NCI-H1048 (cell line): ENCODE results near the gene CGNL1.

Source experiments
- DNase-seq: peaks from one replicate; lab custom pipeline; 2025; lab: John Stamatoyannopoulos, UW

CGNL1 gene

GRCh38 chr15:57460208-57460816, 84.0 kb downstream of the CGNL1 start:
- DNase-seq: no peak

GRCh38 chr15:57461541-57461940, 85.2 kb downstream of the CGNL1 start:
- DNase-seq: no peak

DNA sequence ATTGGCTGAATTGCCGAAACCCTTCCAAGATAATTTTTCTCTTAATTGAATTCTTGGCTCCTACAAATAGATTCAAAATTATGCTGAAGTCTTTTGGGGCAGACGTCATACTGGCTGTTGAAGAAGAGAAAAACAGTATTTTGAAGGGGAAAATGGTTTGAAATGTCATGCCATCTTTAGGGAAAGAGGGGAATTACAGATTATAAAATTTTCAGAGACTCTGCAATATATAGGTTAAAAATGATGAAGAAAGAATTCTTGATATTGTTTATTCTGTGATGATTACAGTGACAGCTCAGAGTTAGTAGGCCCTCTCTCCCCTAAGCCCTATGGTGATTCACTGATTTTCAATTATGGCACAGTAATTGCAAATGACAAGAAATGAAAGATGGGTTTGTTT, 86.1 kb downstream of the CGNL1 start:
- DNase-seq: no peak

GRCh38 chr15:57463360-57463759, 87.1 kb downstream of the CGNL1 start:
- no peak for DNase-seq

DNA sequence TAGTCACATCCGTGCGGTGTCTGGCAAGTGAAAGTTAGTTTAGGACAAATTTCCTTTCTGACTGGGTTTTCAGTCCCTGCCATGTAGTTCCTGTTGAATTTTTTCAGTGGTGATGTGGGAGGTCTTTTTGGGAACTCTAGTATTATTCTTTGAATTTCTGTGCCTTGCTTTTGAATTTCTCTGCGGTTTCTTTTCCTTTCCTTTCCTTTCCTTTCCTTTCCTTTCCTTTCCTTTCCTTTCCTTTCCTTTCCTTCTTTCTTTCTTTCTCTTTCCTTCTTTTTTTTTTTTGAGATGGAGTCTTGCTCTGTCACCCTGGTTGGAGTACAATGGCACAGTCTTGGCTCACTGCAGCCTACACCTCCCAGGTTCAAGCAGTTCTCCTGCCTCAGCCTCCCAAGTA, 88.2 kb downstream of the CGNL1 start:
- no peak for DNase-seq

DNA sequence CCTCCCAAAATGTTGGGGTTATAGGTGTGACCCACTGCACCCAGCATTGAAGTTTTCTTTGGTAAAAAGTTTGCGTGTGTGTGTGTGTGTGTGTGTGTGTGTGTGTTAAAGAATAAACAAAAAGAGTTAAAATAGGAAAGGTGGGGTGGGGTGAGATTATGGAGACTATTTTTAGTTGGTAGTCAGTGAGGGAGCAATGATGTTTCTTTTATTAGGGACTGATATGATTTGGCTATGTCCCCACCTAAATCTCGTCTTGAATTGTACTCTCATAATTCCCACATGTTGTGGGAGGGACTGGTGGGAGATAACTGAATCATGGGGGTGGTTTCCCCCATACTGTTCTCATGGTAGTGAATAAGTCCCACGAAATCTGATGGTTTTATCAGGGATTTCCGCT, 92.2 kb downstream of the CGNL1 start:
- DNase-seq: no peak

DNA sequence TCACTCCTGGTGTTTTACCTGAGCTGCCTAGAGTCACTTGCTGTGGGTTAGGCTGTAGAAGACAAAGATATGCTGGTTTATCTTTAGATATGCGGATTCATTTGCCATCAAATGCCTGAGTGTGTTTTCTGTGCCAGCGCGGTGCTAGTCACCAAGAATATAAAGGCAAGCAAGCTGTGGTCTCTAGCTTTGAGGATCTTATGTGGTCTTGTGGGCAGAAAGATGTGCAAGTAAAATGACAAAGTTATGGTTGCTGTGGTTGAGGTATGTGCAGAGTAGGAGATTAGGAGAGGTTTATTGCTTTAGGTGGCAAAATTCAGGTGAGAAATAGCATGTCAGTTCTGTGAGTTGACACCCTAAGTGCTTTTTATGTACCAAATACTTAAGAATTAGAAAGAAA, 94.2 kb downstream of the CGNL1 start:
- DNase-seq: no peak

- DNase-seq: no peak
Observed at GRCh38 chr15:57472861-57473260, 96.6 kb downstream of the CGNL1 start.

- DNase-seq: no peak
Observed at GRCh38 chr15:57476533-57476975, 100.2 kb downstream of the CGNL1 start.

- no peak for DNase-seq
Observed at GRCh38 chr15:57477736-57478522, 101.6 kb downstream of the CGNL1 start.

- no peak for DNase-seq
Observed at GRCh38 chr15:57479005-57479404, 102.7 kb downstream of the CGNL1 start.

DNA sequence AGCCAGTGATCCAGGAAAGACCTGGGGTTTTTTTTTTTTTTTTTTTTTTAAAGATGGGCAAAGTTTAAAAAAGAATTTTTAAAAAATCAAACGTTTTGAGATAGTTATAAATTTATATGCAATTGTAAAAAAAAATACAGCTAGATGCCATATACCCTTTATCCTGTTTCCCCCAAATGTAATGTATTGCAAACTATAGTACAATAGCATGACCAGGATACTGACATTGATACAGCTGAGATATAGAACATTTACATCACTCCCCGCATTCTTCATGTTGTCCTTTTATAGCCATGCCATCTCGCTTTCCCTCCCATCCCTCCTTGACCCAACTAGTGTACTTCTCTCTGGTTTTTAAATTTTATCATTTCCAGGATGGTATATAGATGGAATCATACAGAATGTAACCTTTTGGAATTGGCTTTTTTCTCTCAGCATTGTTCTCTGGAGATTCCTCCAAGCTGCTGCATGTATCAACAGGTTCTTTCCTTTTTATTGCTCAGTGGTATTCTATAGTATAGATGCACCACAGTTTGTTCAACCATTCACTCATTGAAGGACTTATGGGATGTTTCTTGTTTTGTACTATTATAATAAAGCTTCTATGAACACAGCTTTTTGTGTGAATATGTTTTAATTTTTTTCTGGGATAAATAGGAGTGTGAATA, 104.9 kb downstream of the CGNL1 start:
- DNase-seq: no peak

DNA sequence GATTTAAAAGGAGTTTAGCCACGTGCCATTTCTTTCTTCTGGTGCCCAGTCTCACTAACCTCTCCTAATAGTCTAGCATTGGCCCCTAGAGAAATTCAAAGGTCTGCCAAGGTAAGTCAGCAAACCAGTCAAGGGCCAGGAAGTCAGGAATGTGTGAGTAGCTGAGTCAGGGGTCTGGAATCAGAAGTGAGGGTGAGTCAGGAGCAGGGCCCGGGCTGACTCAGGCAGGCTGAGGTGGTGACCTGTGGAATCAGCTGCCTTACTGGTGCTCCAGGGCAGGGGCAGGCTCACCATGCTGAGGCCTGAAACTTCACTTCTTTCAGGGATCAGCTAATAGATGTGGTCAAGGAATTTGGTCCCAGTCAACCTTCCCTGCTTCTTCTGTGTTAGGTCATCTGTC, 109.6 kb downstream of the CGNL1 start:
- no peak for DNase-seq

DNA sequence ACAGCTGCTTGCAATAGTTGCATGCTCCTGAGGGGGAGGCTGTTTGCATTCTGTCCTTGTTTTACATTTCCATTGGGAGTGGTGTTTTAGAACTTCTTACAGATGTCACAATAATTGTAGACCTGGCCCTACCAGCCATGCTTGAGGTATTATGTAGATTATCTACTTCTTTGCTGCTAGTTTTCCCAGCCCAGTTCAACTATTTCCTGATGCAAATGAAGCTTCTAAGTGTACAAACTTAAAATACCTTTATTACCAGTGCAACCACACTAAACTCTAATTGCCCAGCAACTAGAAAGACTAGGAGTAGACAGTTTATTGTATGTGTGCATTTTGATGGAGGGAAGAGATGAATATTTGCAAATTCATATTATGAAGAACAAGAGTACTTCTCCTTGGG, 110.5 kb downstream of the CGNL1 start:
- no peak for DNase-seq

DNA sequence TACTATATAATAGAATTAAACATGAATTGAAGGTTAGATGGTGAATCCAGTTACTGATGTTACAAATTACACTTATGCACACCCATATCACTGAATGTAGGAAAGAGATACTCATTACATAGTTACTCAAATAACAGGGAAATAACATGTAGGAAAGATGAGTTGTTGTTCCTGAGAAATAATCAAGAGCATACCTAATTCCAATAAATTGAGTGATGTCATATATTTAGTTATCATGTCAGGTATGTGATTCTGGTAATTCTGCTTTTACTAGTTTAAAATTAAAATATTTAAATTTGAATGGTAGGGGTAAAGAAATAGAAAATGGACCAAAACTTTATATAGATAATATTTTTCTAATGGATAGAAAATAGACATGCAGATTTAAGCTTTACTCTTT, 112.8 kb downstream of the CGNL1 start:
- DNase-seq: no peak

DNA sequence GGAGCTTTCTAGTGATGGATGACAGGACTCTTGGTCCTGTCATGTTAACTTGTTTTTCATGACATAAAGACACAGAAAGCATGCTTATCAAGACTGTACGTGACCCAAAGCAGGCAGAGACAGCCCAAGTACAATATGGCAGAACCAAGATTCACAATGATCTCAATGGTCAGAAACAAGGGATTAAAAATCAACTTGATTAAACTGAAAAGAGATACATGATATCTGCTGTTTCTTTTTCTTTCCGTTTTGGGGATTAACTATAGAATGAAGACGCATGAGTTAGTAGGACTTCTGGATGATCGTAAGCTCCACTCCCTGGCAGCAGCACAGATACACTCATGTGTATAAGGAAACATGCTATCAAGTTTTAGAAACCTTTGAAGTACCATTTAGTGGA, 117.0 kb downstream of the CGNL1 start:
- no peak for DNase-seq

GRCh38 chr15:57494581-57494980, 118.3 kb downstream of the CGNL1 start:
- no peak for DNase-seq

- DNase-seq: no peak
Observed at GRCh38 chr15:57495041-57495440, 118.7 kb downstream of the CGNL1 start.

- no peak for DNase-seq
Observed at GRCh38 chr15:57495554-57496165, 119.4 kb downstream of the CGNL1 start.

- DNase-seq: no peak
Observed at GRCh38 chr15:57496594-57496945, 120.3 kb downstream of the CGNL1 start.

GRCh38 chr15:57496946-57497869, 120.9 kb downstream of the CGNL1 start:
- DNase-seq: no peak

DNA sequence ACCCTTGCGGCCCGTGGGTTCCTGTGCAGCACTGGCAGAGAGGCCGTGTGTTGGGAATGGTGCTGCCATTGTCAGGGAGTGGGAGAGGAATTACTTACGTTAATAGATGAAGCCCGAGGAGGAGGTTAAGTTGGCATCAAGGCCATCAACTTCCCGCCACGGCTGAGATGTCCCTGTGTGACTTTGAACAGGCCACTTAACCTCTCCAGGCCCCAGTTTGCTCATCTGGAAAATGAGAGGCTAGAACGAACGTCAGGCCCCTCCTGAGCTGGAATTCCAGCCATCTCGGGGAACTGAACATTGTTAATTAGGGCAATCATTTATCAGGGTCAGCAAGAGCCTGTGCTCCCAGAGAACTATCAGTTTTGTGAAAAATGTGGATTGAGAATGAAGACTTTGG, 124.0 kb downstream of the CGNL1 start:
- no peak for DNase-seq
